ENCODE measurements around the gene PCMTD2.
A peak's percentile ranks its signal among the peaks of the same experiment; 100 is the strongest.

Gene PCMTD2

GRCh38 chr20:64212755-64213154 lies 42.8 kb upstream of the PCMTD2 start:
- H3K27ac ChIP-seq = peak overlapping the region; percentile 99
- TF ChIP-seq CTCF (conservative IDR thresholded peaks at IDR 0.05) = no peak

GRCh38 chr20:64214113-64214512 lies 41.4 kb upstream of the PCMTD2 start:
- TF ChIP-seq CTCF (conservative IDR thresholded peaks at IDR 0.05) = no peak
- peak overlapping the region; percentile 99 for H3K27ac ChIP-seq

GRCh38 chr20:64214952-64215351 lies 40.6 kb upstream of the PCMTD2 start:
- peak overlapping the region; percentile 99 for H3K27ac ChIP-seq
- no peak for TF ChIP-seq CTCF (conservative IDR thresholded peaks at IDR 0.05)

- H3K27ac ChIP-seq = peak overlapping the region; percentile 99
- no peak for TF ChIP-seq CTCF (conservative IDR thresholded peaks at IDR 0.05)
Observed at GRCh38 chr20:64216036-64216435, 39.5 kb upstream of the PCMTD2 start.

- no peak for TF ChIP-seq CTCF (conservative IDR thresholded peaks at IDR 0.05)
- H3K27ac ChIP-seq = peak overlapping the region; percentile 99
Observed at GRCh38 chr20:64216910-64217309, 38.6 kb upstream of the PCMTD2 start.

GRCh38 chr20:64217539-64218221 lies 37.9 kb upstream of the PCMTD2 start:
- peak overlapping the region; percentile 99; the same call in 1 of the 2 replicates for H3K27ac ChIP-seq
- no peak for TF ChIP-seq CTCF (conservative IDR thresholded peaks at IDR 0.05)

- no peak overlapping the region; the same call in 1 of the 2 replicates for H3K27ac ChIP-seq
- no peak for TF ChIP-seq CTCF (conservative IDR thresholded peaks at IDR 0.05)
Observed at GRCh38 chr20:64219202-64219601, 36.3 kb upstream of the PCMTD2 start.
